Measurements from ENCODE around the gene IRF2BP1. TPM values are rescaled to one million over a fixed set of nuclear protein-coding genes. Genes with fewer than 3 reads are reported as not detected.
A peak's percentile ranks its signal among the peaks of the same experiment; 100 is the strongest.
"Not testable (repeated sequence)": the region's sequence is repeated elsewhere in the genome, so short reads cannot be mapped to it uniquely, and the experiment has no call there.

IRF2BP1 gene
- total RNA-seq, 1 donor from 2014 or later = 20.0 TPM

DNA sequence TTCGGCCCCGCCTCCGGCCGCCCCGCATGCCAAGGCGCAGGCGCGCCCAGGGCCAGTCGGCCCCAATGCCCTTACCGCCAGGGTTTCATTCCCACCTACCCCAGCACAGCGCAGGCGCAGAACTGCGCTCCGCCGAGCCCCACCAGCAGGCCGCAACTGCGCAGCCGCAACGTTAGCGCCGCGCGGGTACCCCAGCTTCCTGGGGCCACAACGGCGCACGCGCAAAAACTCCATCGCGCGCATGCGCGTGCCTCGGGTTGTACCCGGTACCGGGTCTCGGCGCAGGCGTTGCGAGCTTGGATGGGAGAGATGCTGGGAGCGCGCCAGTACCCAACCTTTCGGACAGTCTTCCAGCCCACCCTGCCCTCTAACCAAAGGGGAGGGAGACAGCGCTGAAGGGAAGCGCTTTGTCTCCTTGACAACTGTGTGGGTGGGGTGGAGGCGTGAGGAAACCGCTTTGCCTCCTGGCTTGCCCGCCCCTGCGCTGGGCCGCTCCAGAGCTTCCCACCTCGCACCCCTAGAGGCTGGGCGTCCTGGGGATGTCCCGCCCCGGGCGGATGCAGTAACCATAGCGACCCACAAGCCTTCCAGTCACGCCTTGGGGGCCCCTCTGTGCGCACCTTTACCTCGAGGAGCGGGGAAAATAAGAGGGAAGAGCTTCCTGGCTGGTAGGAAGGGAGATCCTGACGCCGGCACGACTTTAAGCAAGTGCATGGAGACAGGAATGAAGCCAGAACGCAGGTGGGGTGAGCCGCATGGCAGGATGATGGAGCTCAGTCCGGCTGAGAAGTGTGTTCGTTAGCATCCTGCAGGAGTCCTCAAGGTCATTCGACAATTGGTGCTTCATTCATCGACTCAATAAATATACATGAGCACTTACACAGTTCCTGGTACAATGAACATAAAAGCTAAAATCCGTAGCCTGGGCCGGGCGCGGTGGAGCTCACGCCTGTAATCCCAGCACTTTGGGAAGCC is 17.0 kb upstream of the IRF2BP1 start:
- DNase-seq (ENCODE audit: low read depth in 2 of 2) = peak; percentile 97 to 99

DNA sequence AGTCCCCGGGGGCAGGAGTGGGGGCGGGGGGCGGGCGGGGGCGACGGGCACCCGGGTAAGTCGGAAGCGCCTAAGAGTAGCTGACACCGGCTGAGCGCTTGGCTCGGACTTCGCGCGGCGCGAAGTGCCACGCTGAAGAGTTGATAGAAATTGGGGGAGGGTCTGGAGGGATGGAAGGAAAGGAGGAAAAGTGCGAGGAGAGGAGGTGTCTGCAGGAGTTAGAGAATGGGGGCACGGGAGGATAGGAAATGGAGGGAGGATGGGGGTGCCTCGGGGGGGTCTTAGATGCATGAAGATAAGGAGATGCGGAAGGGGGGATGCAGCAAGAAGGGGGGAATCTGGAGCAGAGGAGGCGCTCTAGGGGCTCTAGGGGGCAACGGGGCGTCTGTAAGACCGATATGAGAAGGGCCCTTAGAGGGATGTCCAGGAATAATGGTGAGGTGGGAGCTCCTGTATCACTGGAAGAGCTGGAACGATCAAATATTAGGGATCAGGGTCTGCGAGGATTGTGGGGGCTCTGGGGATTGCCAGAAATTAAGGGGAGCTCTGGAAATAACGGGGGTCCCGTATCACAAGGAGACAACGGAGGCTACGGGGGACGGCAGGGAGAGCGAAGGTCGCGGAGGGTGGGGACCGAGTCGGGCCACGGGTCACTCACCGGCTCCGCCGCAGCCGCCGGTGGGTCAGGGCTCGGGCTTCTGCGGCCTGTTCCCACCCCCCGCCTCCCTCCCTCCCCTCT is 16.1 kb upstream of the IRF2BP1 start, which contains the start of gene MYPOP:
Gene MYPOP (minus strand): TSS at position 702 of the 739 bp plus-strand sequence. CDS start 840 bp downstream, outside the sequence.
- peak in 1 of 2 donors; percentile 16 for DNase-seq (ENCODE audit: low read depth in 2 of 2)

- peak; percentile 42 to 61 for DNase-seq (ENCODE audit: low read depth in 2 of 2)
Observed at GRCh38 chr19:45901432-45901911, 15.5 kb upstream of the IRF2BP1 start.

GRCh38 chr19:45900738-45901431 is 14.9 kb upstream of the IRF2BP1 start:
- no peak for DNase-seq (ENCODE audit: low read depth in 2 of 2)

- DNase-seq (ENCODE audit: low read depth in 2 of 2) = no peak
Observed at GRCh38 chr19:45899919-45900589, 14.1 kb upstream of the IRF2BP1 start.

- DNase-seq (ENCODE audit: low read depth in 2 of 2) = no peak
Observed at GRCh38 chr19:45899253-45899652, 13.3 kb upstream of the IRF2BP1 start.

GRCh38 chr19:45897261-45897812 is 11.4 kb upstream of the IRF2BP1 start:
- DNase-seq (ENCODE audit: low read depth in 2 of 2) = no peak

DNA sequence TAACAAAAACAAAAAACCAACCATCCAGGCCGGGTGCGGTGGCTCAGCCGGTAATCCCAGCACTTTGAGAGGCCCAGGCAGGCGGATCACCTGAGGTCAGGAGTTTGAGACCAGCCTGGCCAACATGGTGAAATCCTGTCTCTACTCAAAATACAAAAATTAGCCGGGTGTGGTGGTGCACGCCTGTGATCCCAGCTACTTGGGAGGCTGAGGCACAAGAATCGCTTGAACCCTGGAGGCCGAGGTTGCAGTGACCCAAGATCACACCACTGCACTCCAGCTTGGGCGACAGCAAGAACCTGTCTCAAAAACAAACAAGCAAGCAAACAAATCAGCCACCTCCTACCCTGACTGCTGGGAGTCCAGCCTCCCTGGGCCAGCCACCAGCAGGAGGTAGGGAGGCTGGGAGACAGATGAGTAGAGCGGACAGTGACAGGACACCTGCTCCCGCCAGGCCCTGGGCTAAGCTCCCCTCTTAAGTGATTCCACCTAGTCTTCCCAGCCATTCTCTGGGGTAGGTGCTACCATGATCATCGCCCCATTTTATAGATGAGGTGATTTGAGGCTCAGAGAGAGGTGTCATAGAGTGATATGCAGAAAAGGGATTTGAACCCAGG is 10.2 kb upstream of the IRF2BP1 start:
- not testable (repeated sequence) for DNase-seq (ENCODE audit: low read depth in 2 of 2)

DNA sequence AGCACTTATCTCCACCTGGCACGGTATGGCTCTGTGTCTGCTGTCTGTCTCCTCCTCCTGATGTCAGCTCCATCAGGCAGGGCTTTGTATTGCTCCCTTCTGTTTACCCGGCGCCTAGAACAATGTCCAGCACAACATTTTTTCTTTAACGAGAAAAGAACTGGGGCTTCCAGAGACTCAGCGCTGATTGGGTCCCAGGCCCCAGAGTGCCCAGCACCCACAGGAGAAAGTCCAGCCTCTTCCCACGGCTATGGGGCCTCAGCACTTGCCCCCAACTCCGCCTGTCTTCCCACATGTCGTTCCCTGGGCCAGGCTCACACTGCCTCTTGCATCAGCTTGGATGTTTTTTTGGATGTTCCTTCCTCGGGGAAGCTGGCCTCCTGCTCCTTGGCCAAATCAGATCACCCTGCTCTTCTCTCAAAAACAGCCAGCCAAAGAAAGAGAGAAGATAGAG is 9.6 kb upstream of the IRF2BP1 start:
- DNase-seq (ENCODE audit: low read depth in 2 of 2) = no peak

DNA sequence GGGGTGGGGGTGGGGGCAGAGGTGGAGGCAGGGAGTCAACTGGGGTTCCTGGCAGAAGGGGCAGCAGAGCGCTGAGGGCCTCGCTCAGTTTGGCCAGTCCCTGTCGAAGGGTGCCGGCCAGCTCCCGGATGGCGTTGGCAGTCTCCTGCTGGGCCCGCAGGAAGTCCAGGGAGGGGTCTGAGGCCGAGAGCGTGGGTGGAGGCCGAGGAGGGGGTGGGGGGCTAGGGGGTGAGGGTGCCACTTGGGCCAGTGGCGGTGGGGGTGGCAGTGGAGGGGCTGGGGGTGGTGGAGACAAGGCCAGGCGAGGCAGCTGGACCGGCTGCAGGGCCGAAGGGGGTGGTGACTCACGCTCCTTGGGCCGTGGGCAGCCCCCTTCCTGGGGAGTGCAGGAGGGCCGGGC is 4.9 kb upstream of the IRF2BP1 start:
- no peak for DNase-seq (ENCODE audit: low read depth in 2 of 2)

DNA sequence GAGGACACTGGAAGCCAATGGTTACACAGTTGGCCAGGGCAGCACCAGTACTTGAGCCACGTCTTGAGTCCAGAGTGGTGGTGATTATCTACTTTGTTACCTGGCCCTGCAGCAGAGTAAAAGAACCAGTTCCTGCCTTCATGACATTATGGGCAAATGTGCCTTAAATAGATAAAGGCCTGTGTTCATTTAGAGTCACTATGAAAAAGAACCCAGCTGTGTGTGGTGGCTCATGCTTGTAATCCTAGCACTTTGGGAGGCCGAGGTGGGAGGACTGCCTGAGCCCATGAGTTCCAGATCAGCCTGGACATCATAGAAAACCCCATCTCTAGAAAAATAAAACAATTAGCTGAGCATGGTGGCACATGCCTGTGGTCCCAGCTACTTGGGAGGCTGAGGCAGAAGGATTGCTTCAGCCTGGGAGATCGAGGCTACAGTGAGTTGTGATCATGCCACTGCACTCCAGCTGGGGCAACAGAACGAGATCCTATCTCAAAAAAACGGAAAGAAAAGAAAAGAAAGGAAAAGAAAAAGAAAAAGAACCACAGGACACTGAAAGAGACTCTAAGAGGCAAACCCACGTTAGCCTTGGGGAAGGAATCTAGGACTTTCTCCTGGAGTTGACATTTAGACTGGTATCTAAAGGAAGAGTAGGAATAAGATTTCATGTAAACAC is 3.4 kb upstream of the IRF2BP1 start:
- DNase-seq (ENCODE audit: low read depth in 2 of 2) = no peak

- DNase-seq (ENCODE audit: low read depth in 2 of 2) = no peak
Observed at GRCh38 chr19:45887200-45887710, 1.3 kb upstream of the IRF2BP1 start.

- DNase-seq (ENCODE audit: low read depth in 2 of 2) = peak; percentile 94 to 95
Observed at GRCh38 chr19:45886427-45887199, 672 bp upstream of the IRF2BP1 start.

DNA sequence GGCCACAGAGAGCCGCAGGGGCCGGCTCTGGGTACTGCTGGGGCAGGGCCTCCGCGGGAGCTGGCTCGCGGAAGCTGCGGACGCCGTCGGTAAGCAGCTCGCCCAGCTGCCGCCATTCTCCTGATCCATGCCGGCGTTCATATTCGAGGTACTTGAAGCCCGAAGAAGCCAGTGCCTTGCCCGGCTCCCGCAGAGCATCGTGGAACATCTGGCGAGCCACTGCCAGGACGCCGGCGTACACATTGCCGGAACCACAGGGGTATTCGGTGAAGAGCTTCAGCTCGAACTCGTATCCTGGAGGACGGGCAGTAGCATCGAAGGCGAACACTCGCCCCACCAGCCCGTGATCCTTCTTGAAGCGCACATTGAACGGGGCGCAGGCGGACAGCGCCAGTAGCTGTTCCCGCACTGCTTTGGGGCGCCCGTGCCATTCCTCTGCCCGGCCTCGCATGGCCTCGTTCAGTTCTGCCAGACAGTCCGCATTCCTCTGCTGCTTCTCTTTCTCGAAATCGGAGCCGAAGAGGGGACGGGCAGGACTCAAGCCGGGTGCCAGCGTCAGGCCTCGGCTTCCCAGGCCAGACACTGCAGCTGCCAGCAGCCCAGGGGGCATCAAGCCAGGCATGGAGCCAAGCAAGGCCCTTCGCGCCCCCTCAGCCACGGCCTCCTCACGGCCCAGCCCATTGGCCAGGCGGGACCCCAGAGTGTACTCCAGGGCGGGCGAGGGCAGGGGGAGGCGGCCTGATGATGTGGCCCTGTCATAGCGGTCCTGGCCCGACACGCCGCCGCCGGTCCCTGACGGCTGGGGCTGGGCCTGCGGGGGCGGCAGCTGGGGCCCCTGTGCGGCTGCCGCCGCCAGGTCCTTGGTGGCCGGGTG is 1.0 kb downstream of the IRF2BP1 start:
- DNase-seq (ENCODE audit: low read depth in 2 of 2) = no peak

DNA sequence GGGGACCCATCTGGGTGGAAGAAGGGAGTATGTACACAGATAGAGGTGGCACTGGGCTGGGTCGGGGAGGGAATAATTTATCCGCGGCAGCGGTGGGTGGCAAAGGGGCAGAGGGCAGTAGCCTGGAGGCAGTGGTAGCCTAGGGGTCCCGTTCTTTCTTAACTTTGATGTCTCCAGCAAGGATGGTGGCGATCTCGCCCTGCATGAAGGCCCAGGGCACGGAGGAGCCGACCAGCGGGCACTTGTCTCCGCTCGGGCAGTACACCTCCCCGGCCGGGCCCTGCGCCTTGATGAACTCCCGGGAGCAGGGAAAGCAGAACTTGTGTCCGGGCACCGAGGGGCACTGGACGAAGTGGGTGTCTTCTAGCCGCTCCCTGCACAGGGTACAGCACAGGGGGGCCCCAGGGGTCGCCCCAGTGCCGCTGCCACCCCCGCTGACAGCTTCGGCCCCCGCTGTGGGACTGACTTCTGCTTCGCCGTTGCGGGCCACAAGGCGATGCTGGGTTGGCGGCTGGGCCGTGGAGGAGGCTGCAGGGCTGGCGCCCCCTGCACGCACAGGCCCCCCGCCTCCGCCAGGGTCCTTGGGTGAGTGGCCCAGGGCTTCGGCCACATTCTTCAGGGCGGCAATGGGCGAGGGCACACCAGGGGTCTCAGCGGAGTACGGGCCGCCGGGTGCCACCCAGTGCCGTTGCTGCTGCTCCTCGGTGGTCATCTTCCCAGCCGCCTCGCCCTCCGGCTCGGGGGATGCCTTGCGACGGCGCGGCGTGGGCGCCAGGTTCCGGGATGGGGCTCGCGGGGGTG is 1.9 kb downstream of the IRF2BP1 start:
- DNase-seq (ENCODE audit: low read depth in 2 of 2) = no peak

DNA sequence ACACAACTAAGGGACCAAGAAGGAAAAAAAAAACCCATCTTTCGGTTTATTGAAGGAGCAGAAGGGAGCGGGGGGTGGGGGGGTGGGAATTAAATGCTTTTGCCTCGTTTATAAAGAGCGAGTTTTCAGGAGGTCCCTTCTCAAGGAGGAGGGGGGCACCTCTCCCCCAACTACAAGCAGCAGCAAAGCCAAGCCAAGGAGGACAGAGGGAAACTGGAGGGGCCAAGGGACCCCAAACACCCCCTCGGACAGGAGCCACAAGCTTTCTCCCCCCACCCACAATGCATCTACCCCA is 2.4 kb downstream of the IRF2BP1 start:
- DNase-seq (ENCODE audit: low read depth in 2 of 2) = no peak

Measured in lung microvascular endothelial cell (primary cell).